Stimulated activated naive CD8-positive, alpha-beta T cell treated with anti-CD3 and anti-CD28 coated beads, Interleukin-15, Interleukin-2, amounts not matched to agents 100 ng/mL and 50 ng/mL, for 24 hours (primary cell): Measurements from ENCODE around the gene PHPT1.
A peak's percentile ranks its signal among the peaks of the same experiment; 100 is the strongest.
"Not testable (repeated sequence)": the region's sequence is repeated elsewhere in the genome, so short reads cannot be mapped to it uniquely, and the experiment has no call there.

Experiments used
- H3K27ac Mint-ChIP-seq: one replicate; pipeline ENCODE4 v1.8.0; 2021; ENCODE audit warnings: mild to moderate bottlenecking, mixed read lengths
- H3K27me3 Mint-ChIP-seq: one replicate; pipeline ENCODE4 v1.8.0; 2021; ENCODE audit warnings: mixed read lengths
- H3K36me3 Mint-ChIP-seq: one replicate; pipeline ENCODE4 v1.8.0; 2021; ENCODE audit warnings: low read depth, mixed read lengths
- H3K4me1 Mint-ChIP-seq: one replicate; pipeline ENCODE4 v1.8.0; 2021; ENCODE audit warnings: low read depth, mixed read lengths
- H3K4me3 Mint-ChIP-seq: one replicate; pipeline ENCODE4 v1.8.0; 2021; ENCODE audit warnings: mild to moderate bottlenecking, mixed read lengths
- H3K9me3 Mint-ChIP-seq: one replicate; pipeline ENCODE4 v1.8.0; 2021; ENCODE audit warnings: mixed read lengths

The PHPT1 gene

DNA sequence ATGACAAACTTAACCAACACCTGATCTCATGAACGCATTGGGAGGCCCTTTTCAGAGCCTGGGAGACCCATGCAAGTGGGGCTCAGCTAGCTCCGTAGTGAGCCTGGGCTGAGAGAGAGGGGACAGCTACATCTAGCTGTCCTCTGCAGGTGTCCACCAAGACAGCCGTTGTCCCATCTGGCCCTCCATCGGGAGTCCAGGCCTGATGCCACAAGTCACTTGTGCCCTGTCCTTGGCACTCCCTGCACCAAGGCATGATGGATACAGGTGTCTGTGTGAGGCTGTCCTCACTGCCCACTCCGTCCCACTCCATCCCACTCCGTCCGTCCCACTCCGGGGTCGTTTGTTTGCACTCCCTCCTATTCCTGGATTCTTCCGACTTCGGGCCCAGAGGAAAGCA is 19.4 kb downstream of the PHPT1 start:
- H3K4me3 Mint-ChIP-seq = no peak overlapping the region
- H3K36me3 Mint-ChIP-seq = peaks cover 8% of the 10 kb centered on the region
- H3K27ac Mint-ChIP-seq = no peak overlapping the region
- peaks cover 18% of the 10 kb centered on the region for H3K4me1 Mint-ChIP-seq
- no peaks in the 10 kb centered on the region for H3K9me3 Mint-ChIP-seq
- H3K27me3 Mint-ChIP-seq = no peaks in the 10 kb centered on the region

DNA sequence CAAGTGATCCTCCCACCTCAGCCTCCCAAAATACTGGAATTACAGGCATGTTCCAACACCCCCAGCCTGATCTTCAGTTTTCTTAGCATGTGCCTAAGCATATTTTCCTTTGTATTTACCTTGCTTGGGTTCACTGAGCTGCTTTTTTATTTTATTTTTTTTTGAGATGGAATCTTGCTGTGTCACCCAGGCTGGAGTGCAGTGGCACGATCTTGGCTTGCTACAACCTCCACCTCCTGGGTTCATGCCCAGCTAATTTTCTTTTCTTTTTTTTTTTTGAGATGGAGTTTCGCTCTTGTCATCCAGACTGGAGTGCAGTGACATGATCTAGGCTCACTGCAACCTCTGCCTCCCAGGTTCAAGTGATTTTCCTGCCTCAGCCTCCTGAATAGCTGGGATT is 20.4 kb downstream of the PHPT1 start:
- not testable (repeated sequence) for H3K36me3 Mint-ChIP-seq, H3K9me3 Mint-ChIP-seq, H3K27ac Mint-ChIP-seq, H3K4me3 Mint-ChIP-seq, H3K27me3 Mint-ChIP-seq
- H3K4me1 Mint-ChIP-seq = peaks cover 10% of the 10 kb centered on the region

DNA sequence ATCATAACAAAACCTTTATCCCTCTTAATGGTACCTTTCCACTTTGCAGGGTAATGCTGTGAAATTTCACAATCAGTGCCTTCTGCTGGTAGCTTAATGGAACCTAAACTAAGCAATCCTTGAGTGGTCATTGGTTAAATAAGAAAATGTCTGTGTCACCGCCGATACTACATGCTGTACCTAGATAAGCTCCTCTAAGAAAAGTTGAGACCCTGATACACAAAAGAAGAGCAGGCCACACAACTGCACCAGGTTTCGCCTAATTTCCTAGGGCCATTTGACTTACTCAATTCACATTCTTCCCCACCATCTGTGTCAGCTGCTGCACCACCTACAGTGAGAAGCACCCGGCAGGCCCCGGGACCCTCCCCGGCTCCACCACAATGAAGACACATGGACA is 25.9 kb downstream of the PHPT1 start:
- no peaks in the 10 kb centered on the region for H3K9me3 Mint-ChIP-seq
- peaks cover 2% of the 10 kb centered on the region for H3K4me1 Mint-ChIP-seq
- no peak overlapping the region for H3K4me3 Mint-ChIP-seq

DNA sequence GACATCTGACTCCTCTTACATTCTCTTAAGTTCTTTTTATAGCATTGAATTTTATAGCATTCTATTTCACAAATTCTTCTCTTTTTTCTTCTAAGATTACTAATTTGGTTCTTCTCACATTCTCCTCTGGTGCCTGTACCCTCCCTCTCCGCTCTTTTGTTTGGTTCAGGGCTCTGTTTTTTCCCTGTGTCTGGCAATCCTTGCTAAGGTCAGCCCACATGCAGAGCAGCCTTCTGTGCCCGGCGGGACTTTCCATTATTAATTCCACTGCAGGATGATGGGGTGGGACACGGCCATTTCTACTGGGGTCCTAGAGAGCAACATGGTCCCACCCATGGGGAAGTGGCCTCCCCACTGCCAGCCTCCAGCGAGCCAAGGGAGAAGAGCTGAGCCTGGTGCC is 27.3 kb downstream of the PHPT1 start:
- Mint-ChIP-seq H3K4me3 (no peak overlapping the region), H3K27me3 (no peaks in the 10 kb centered on the region), H3K27ac (no peak overlapping the region), H3K4me1 (peaks cover 12% of the 10 kb centered on the region), H3K36me3 (no peaks in the 10 kb centered on the region), H3K9me3 (no peaks in the 10 kb centered on the region)

More for the DNA sequence above, 25.9 kb downstream of the PHPT1 start:
- H3K27me3 Mint-ChIP-seq = no peaks in the 10 kb centered on the region
- no peak overlapping the region for H3K27ac Mint-ChIP-seq
- H3K36me3 Mint-ChIP-seq = no peaks in the 10 kb centered on the region

DNA sequence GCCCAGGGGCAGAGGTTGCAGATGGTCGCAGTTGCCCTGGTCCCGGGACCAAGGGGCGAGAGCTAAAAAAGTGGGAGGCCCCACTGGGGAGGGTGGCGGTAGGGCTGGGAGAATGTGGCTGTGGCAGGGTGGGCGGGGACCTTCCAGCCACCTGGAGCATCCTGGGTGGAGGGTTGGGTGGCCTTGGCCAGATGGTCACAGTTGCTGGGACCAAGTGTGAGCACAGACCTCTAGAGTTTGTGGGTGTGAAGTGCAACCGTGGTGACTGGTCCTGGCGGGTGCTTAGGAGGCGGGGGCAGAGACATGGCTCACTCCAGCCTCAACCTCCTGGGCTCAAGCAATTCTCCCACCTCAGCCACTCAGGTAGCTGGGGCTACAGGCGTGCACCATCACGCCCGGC is 31.4 kb downstream of the PHPT1 start:
- no peaks in the 10 kb centered on the region for H3K27me3 Mint-ChIP-seq
- no peaks in the 10 kb centered on the region for H3K9me3 Mint-ChIP-seq
- H3K27ac Mint-ChIP-seq = no peak overlapping the region
- H3K4me1 Mint-ChIP-seq = peaks cover 46% of the 10 kb centered on the region
- H3K36me3 Mint-ChIP-seq = no peaks in the 10 kb centered on the region
- H3K4me3 Mint-ChIP-seq = no peak overlapping the region

DNA sequence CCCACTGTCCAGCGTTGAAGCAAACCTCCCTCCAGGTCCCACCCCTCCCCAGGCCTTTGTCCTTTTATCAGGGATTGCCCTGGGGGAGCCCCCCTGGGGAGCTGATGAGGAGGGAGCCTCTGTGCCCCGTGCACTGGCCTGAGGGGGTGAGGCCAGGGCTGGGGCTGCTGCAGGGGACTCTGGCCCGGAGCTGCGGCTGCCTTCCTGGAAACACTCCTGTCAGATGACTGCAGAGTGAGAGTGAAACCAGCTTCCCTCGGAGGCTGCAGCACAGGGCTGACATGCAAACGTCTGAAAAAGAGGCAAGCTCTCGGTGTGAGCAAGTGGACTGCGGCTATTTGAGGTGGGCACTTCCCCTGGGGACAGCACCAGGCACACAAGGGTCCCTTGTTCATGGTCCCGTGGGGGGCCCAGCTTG is 32.5 kb downstream of the PHPT1 start:
- H3K27ac Mint-ChIP-seq = peak overlapping the region; percentile 90
- H3K9me3 Mint-ChIP-seq = no peaks in the 10 kb centered on the region
- peak overlapping the region; percentile 77 for H3K4me3 Mint-ChIP-seq
- no peaks in the 10 kb centered on the region for H3K27me3 Mint-ChIP-seq
- H3K36me3 Mint-ChIP-seq = no peaks in the 10 kb centered on the region
- peaks cover 47% of the 10 kb centered on the region for H3K4me1 Mint-ChIP-seq

DNA sequence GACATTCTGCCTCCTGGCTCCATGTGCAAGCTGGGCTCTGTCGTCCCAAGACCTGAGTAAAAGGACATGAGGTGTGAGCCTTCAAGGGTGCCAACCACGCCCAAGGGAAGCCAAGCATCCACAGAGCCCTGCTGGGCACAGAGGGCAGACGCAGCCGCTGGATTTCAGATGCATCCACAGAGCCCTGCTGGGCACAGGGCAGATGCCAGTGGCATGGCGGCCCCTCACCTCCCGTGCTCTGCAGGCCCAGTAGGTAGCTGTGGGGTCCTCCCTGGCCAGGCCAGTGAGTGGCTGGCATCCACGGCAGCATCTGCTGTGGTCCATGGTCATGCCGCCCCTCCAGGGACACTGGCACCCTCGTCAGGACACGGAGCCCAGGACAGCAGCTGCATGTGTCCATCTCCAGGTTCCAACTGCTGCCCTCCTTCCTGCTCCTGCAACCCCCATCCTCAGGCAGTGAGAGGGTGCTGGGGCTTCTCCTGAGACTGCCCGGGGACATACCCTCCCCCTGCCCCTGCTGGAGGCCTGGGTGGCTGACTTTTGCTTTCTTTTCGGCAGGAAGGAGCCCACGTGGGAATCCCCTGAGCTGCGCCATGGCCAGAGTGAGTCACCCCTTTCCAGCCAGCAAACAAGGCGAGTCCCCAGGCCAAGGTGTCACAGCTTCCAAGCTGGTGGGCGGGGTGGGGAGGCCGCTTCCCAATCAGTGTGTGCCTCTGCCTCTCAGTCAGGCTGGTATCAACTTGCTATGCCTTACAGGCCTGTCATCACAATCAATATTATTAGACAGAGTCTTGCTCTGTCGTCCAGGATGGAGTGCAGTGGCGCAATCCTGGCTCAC is 33.1 kb downstream of the PHPT1 start:
- H3K4me3 Mint-ChIP-seq = peak overlapping the region; percentile 77
- peaks cover 51% of the 10 kb centered on the region for H3K4me1 Mint-ChIP-seq
- H3K9me3 Mint-ChIP-seq = no peaks in the 10 kb centered on the region
- H3K36me3 Mint-ChIP-seq = no peaks in the 10 kb centered on the region
- no peaks in the 10 kb centered on the region for H3K27me3 Mint-ChIP-seq
- H3K27ac Mint-ChIP-seq = peak overlapping the region; percentile 90

DNA sequence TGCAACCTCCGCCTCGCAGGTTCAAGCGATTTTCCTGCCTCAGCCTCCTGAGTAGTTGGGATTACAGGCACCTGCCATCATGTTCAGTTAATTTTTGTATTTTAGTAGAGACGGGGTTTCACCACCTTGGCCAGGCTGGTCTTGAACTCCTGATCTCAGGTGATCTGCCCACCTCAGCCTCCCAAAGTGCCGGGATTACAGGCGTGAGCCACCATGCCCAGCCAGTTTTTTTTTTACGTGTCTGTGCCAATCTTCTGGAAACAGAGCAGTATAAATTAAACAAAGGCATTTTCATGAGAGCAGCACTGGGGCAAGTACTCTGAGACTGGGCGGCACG is 33.7 kb downstream of the PHPT1 start:
- Mint-ChIP-seq H3K4me1 (peaks cover 57% of the 10 kb centered on the region), H3K4me3 (peak overlapping the region; percentile 77), H3K27ac (peak overlapping the region; percentile 90)
- not testable (repeated sequence) for H3K9me3 Mint-ChIP-seq, H3K36me3 Mint-ChIP-seq, H3K27me3 Mint-ChIP-seq

GRCh38 chr9:136883670-136884069 is 34.5 kb downstream of the PHPT1 start:
- H3K27me3 Mint-ChIP-seq, H3K36me3 Mint-ChIP-seq, H3K9me3 Mint-ChIP-seq: not testable (repeated sequence)
- Mint-ChIP-seq H3K4me1 (peaks cover 63% of the 10 kb centered on the region), H3K27ac (peak overlapping the region; percentile 90), H3K4me3 (peak overlapping the region; percentile 77)

GRCh38 chr9:136885950-136886578 is 36.9 kb downstream of the PHPT1 start, which contains the start of gene TRAF2:
Gene TRAF2 (plus strand): TSS chr9:136886516. CDS start chr9:136898741, 12,225 bp downstream.
- Mint-ChIP-seq H3K4me3 (peak within 1 kb of the TSS; percentile 98), H3K27me3 (no peaks in the 10 kb centered on the region), H3K27ac (peak within 1 kb of the TSS; percentile 96), H3K4me1 (peaks cover 56% of the 10 kb centered on the region), H3K9me3 (no peaks in the 10 kb centered on the region), H3K36me3 (peaks cover 4% of the 10 kb centered on the region)

DNA sequence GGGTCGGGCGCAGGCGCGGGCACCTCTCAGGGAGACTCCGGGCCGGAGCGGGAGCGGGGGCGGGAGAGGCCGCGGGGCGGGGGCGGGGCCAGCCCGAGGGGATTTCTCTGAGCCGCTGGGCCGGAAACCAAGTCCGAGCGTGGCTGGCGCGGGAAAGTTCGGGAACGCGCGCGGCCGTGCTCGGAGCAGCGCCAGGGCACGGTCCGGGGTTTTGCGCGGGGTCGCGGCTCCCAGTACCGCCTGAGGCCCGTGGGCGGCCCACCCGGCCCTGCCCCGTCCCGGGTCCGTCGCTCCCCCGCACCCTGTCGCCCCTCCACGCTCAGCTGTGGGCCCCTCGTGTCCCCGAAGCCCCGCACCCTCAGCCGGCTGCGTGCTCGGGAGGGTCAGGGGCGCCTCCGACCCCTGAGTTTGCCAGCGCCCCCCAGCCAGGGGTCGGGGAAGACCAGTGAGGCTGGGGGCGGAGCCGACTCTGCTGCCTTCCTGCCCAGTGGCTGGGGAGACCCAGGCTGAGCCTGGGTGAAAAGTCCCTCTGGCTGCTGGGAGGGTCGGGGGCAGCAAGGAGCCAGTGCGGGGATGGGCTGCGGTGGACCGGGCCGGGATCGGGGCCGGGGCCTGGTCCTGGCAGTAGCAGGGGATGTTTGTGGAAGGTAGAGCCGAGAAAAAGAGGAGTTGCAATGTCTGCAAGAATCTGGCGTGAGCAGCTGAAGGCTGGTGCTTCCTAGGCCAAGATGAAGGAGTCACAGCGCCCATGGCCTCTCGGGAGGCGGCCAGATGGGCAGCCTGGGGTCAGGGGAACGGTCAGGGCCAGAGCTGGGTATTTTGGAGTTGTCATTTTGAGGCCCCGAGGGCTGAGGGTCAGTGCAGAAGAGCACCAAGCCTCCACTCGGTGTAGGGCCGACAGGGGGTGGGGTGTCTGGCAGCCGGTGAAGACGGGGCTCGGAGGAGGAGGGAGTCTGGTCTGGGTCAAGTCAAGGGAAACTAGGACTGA is 37.7 kb downstream of the PHPT1 start:
- H3K36me3 Mint-ChIP-seq = peaks cover 4% of the 10 kb centered on the region
- peaks cover 47% of the 10 kb centered on the region for H3K4me1 Mint-ChIP-seq
- peak overlapping the region; percentile 96 for H3K27ac Mint-ChIP-seq
- H3K9me3 Mint-ChIP-seq = no peaks in the 10 kb centered on the region
- peak overlapping the region; percentile 98 for H3K4me3 Mint-ChIP-seq
- H3K27me3 Mint-ChIP-seq = no peaks in the 10 kb centered on the region

GRCh38 chr9:136888454-136888853 is 39.2 kb downstream of the PHPT1 start:
- Mint-ChIP-seq H3K27me3 (no peaks in the 10 kb centered on the region), H3K4me1 (peaks cover 33% of the 10 kb centered on the region), H3K36me3 (peaks cover 4% of the 10 kb centered on the region), H3K4me3 (peak overlapping the region; percentile 98), H3K9me3 (no peaks in the 10 kb centered on the region), H3K27ac (no peak overlapping the region)

DNA sequence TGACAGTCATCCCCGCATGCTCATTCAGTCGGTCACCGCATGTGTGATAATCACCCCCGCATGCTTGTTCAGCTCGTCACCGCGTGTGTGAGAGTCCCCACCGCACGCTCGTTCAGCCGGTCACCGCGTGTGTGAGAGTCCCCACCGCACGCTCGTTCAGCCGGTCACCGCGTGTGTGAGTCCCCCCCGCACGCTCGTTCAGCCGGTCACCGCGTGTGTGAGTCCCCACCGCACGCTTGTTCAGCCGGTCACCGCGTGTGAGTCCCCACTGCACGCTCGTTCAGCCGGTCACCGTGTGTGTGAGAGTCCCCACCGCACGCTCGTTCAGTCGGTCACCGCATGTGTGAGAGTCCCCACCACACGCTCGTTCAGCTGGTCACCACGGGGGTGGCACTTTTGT is 40.6 kb downstream of the PHPT1 start:
- Mint-ChIP-seq H3K9me3 (no peaks in the 10 kb centered on the region), H3K4me3 (no peak overlapping the region), H3K4me1 (peaks cover 32% of the 10 kb centered on the region), H3K27me3 (no peaks in the 10 kb centered on the region), H3K36me3 (peaks cover 12% of the 10 kb centered on the region), H3K27ac (no peak overlapping the region)

DNA sequence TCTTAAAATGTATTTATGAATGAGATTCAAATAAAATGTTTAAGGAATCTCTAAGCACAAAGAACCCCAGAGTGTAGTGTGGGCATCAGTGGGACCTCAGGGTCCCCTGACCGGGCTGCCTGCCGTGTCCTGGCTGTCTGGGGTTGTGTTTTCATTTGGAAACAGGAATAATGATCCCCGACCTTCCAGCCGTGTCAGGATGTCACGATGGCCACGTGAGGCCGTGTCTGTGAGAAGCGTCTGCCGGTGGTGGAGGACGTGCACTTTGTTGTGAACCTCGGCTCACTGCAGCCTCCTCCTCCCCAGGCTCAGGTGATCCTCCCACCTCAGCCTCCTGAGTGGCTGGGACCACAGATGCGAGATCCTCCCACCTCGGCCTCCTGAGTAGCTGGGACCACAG is 41.5 kb downstream of the PHPT1 start:
- H3K36me3 Mint-ChIP-seq = peaks cover 12% of the 10 kb centered on the region
- H3K4me1 Mint-ChIP-seq = peaks cover 24% of the 10 kb centered on the region
- H3K27me3 Mint-ChIP-seq = no peaks in the 10 kb centered on the region
- no peak overlapping the region for H3K27ac Mint-ChIP-seq
- H3K4me3 Mint-ChIP-seq = no peak overlapping the region
- H3K9me3 Mint-ChIP-seq = no peaks in the 10 kb centered on the region

DNA sequence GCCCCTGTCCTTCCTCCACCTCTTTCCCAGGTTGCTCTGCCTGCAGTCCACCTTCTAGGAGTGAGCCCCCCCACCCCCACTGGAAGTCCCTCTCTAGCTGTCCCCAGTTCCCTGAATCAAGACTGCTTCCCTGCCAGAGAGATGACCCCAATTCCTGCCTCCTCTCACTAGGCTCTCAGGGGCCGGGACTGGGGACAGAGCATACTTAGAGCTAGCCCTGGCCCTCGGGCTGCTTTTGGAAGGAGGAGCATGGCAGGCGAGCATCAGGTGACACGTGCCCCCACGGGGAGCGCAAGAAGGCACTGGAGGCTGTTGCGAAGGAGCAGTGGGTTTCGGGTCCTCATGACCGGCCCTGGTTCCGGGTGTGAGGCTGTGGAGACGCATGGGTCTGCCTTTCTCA is 46.8 kb downstream of the PHPT1 start:
- Mint-ChIP-seq H3K9me3 (no peaks in the 10 kb centered on the region), H3K27me3 (no peaks in the 10 kb centered on the region), H3K27ac (no peak overlapping the region), H3K4me3 (no peak overlapping the region), H3K4me1 (peaks cover 21% of the 10 kb centered on the region), H3K36me3 (peaks cover 28% of the 10 kb centered on the region)
